Activated T-cell treated with anti-CD3 and anti-CD28 coated beads, Interleukin-2, amount 50 U/mL, for 24 hours (primary cell): ENCODE measurements around the gene SLC1A5.
A peak's percentile ranks its signal among the peaks of the same experiment; 100 is the strongest.
"Not testable (repeated sequence)": the region's sequence is repeated elsewhere in the genome, so short reads cannot be mapped to it uniquely, and the experiment has no call there.

Experiments used
- DNase-seq: peaks from one replicate; pipeline ENCODE4 v3.0.0-alpha.2; 2020
- H3K27ac Mint-ChIP-seq: 2 replicates; pipeline ENCODE4 v1.8.0; 2020; ENCODE audit warnings: mild to moderate bottlenecking, mixed read lengths
- H3K27me3 Mint-ChIP-seq: 2 replicates; pipeline ENCODE4 v1.8.0; 2020; ENCODE audit warnings: mixed read lengths
- H3K36me3 Mint-ChIP-seq: 2 replicates; pipeline ENCODE4 v1.8.0; 2020; ENCODE audit warnings: low read depth, mixed read lengths
- H3K4me1 Mint-ChIP-seq: 2 replicates; pipeline ENCODE4 v1.8.0; 2020; ENCODE audit warnings: low read depth, mixed read lengths
- H3K4me3 Mint-ChIP-seq: 2 replicates; pipeline ENCODE4 v1.8.0; 2020; ENCODE audit warnings: mild to moderate bottlenecking, moderate library complexity, mixed read lengths
- H3K9me3 Mint-ChIP-seq: 2 replicates; pipeline ENCODE4 v1.8.0; 2020; ENCODE audit warnings: mixed read lengths

SLC1A5 gene

GRCh38 chr19:46764817-46765291 is 23.5 kb downstream of the SLC1A5 start:
- peaks cover 2% of the 10 kb centered on the region for H3K4me1 Mint-ChIP-seq

GRCh38 chr19:46762245-46762890 is 26.0 kb downstream of the SLC1A5 start:
- no peaks in the 10 kb centered on the region for H3K9me3 Mint-ChIP-seq
- no peaks in the 10 kb centered on the region for H3K27me3 Mint-ChIP-seq
- no peak for DNase-seq
- peaks cover 8% of the 10 kb centered on the region for H3K36me3 Mint-ChIP-seq
- H3K4me1 Mint-ChIP-seq = peaks cover 5% of the 10 kb centered on the region
- H3K27ac Mint-ChIP-seq = no peak overlapping the region
- H3K4me3 Mint-ChIP-seq = no peak overlapping the region

More at GRCh38 chr19:46764817-46765291, 23.5 kb downstream of the SLC1A5 start:
- H3K27ac Mint-ChIP-seq = no peak overlapping the region
- no peaks in the 10 kb centered on the region for H3K9me3 Mint-ChIP-seq
- no peaks in the 10 kb centered on the region for H3K27me3 Mint-ChIP-seq
- no peak overlapping the region for H3K4me3 Mint-ChIP-seq
- no peak for DNase-seq
- no peaks in the 10 kb centered on the region for H3K36me3 Mint-ChIP-seq

GRCh38 chr19:46761418-46761831 is 27.0 kb downstream of the SLC1A5 start:
- no peaks in the 10 kb centered on the region for H3K9me3 Mint-ChIP-seq
- H3K4me3 Mint-ChIP-seq = no peak overlapping the region
- H3K4me1 Mint-ChIP-seq = peaks cover 5% of the 10 kb centered on the region
- no peaks in the 10 kb centered on the region for H3K27me3 Mint-ChIP-seq
- no peak overlapping the region for H3K27ac Mint-ChIP-seq
- no peak for DNase-seq
- peaks cover 17% of the 10 kb centered on the region for H3K36me3 Mint-ChIP-seq

- H3K36me3 Mint-ChIP-seq = peaks cover 18% of the 10 kb centered on the region
- H3K4me1 Mint-ChIP-seq, H3K27ac Mint-ChIP-seq, DNase-seq, H3K4me3 Mint-ChIP-seq, H3K27me3 Mint-ChIP-seq, H3K9me3 Mint-ChIP-seq: not testable (repeated sequence)
These were observed 27.5 kb downstream of the SLC1A5 start for GRCh38 chr19:46760897-46761296.

- DNase-seq = no peak
- no peaks in the 10 kb centered on the region for H3K9me3 Mint-ChIP-seq
- H3K36me3 Mint-ChIP-seq = peaks cover 18% of the 10 kb centered on the region
- peaks cover 6% of the 10 kb centered on the region for H3K4me1 Mint-ChIP-seq
- H3K27me3 Mint-ChIP-seq = no peaks in the 10 kb centered on the region
- no peak overlapping the region for H3K4me3 Mint-ChIP-seq
- H3K27ac Mint-ChIP-seq = no peak overlapping the region
These were observed 28.0 kb downstream of the SLC1A5 start for GRCh38 chr19:46760363-46760762.

- peaks cover 21% of the 10 kb centered on the region for H3K36me3 Mint-ChIP-seq
- no peak overlapping the region for H3K27ac Mint-ChIP-seq
- no peak for DNase-seq
- H3K27me3 Mint-ChIP-seq = no peaks in the 10 kb centered on the region
- peaks cover 6% of the 10 kb centered on the region for H3K4me1 Mint-ChIP-seq
- no peak overlapping the region for H3K4me3 Mint-ChIP-seq
- no peaks in the 10 kb centered on the region for H3K9me3 Mint-ChIP-seq
These were observed 28.5 kb downstream of the SLC1A5 start for GRCh38 chr19:46759817-46760333.

GRCh38 chr19:46759206-46759605 is 29.2 kb downstream of the SLC1A5 start:
- Mint-ChIP-seq H3K27me3 (no peaks in the 10 kb centered on the region), H3K27ac (no peak overlapping the region), H3K36me3 (peaks cover 22% of the 10 kb centered on the region), H3K4me3 (no peak overlapping the region), H3K9me3 (no peaks in the 10 kb centered on the region), H3K4me1 (peaks cover 6% of the 10 kb centered on the region)
- no peak for DNase-seq

GRCh38 chr19:46756544-46756888 is 31.9 kb downstream of the SLC1A5 start:
- Mint-ChIP-seq H3K4me3 (no peak overlapping the region), H3K36me3 (peaks cover 31% of the 10 kb centered on the region), H3K4me1 (peaks cover 8% of the 10 kb centered on the region), H3K9me3 (no peaks in the 10 kb centered on the region), H3K27me3 (no peaks in the 10 kb centered on the region), H3K27ac (peak overlapping the region; percentile 22)
- DNase-seq = no peak

- DNase-seq = no peak
- H3K27ac Mint-ChIP-seq = no peak overlapping the region
- no peak overlapping the region for H3K4me3 Mint-ChIP-seq
- H3K9me3 Mint-ChIP-seq = no peaks in the 10 kb centered on the region
- peaks cover 32% of the 10 kb centered on the region for H3K36me3 Mint-ChIP-seq
- peaks cover 8% of the 10 kb centered on the region for H3K4me1 Mint-ChIP-seq
- no peaks in the 10 kb centered on the region for H3K27me3 Mint-ChIP-seq
These were observed 32.4 kb downstream of the SLC1A5 start for GRCh38 chr19:46755853-46756543.

- Mint-ChIP-seq H3K9me3 (no peaks in the 10 kb centered on the region), H3K27ac (no peak overlapping the region), H3K4me3 (no peak overlapping the region), H3K4me1 (peaks cover 8% of the 10 kb centered on the region), H3K36me3 (peaks cover 40% of the 10 kb centered on the region), H3K27me3 (no peaks in the 10 kb centered on the region)
- DNase-seq = no peak
These were observed 33.1 kb downstream of the SLC1A5 start for GRCh38 chr19:46755077-46755852.

- peak; percentile 67 for DNase-seq
- Mint-ChIP-seq H3K27ac (no peak overlapping the region), H3K4me1 (peaks cover 10% of the 10 kb centered on the region), H3K27me3 (no peaks in the 10 kb centered on the region), H3K9me3 (no peaks in the 10 kb centered on the region), H3K4me3 (no peak overlapping the region), H3K36me3 (peaks cover 49% of the 10 kb centered on the region)
These were observed 34.8 kb downstream of the SLC1A5 start for GRCh38 chr19:46753420-46754155.

GRCh38 chr19:46748325-46749109 is 39.9 kb downstream of the SLC1A5 start:
- Mint-ChIP-seq H3K27me3 (no peaks in the 10 kb centered on the region), H3K36me3 (peaks cover 46% of the 10 kb centered on the region)

GRCh38 chr19:46746281-46747057 is 41.9 kb downstream of the SLC1A5 start, which contains the start of gene STRN4:
STRN4 (minus strand) TSS chr19:46746450; CDS start chr19:46746430, 20 bp downstream.
- Mint-ChIP-seq H3K36me3 (peaks cover 53% of the 10 kb centered on the region), H3K27me3 (no peaks in the 10 kb centered on the region), H3K9me3 (no peaks in the 10 kb centered on the region), H3K27ac (peak within 1 kb of the TSS; percentile 92), H3K4me3 (peak within 1 kb of the TSS; percentile 96), H3K4me1 (peaks cover 48% of the 10 kb centered on the region)
- peak; percentile 77 for DNase-seq

More at GRCh38 chr19:46748325-46749109, 39.9 kb downstream of the SLC1A5 start:
- peaks cover 32% of the 10 kb centered on the region for H3K4me1 Mint-ChIP-seq
- peak; percentile 81 for DNase-seq
- peak overlapping the region; percentile 38 for H3K4me3 Mint-ChIP-seq
- no peaks in the 10 kb centered on the region for H3K9me3 Mint-ChIP-seq
- no peak overlapping the region for H3K27ac Mint-ChIP-seq
